K562 (cell line): ENCODE results near the gene SEC22C. TPM values are rescaled to one million over a fixed set of nuclear protein-coding genes. Genes with fewer than 3 reads are reported as not detected.

Source experiments
- ATAC-seq: fragments of 200-7000 bp; cut with Tn5 transposase; 3 replicates; pipeline ENCODE4 v1.9.1; 2020; ENCODE audit warnings: moderate library complexity
- BruUV-seq: library from RNA; stranded (reverse); fragments of 400-500 nt; replicated peaks from 2 replicates; lab custom pipeline; 2021; lab: Mats Ljungman, UMichigan
- CTCF ChIA-PET: fragments of 300-600 bp; formaldehyde crosslinking; extraction: SDS; loops from one replicate; lab custom pipeline; 2021; ENCODE audit warnings: low intra/inter-chr PET ratio; lab: Yijun Ruan, JAX
- POLR2A ChIA-PET: fragments of 300-600, 350-650 bp; sonication (Branson Sonifier 250); formaldehyde crosslinking; extraction: SDS; loops from one replicate; lab custom pipeline; 2021; ENCODE audit warnings: antibody characterized with exemption, inconsistent platforms; lab: Yijun Ruan, JAX
- DNase-seq, 4 experiments: peaks; one replicate each; pipeline versions ENCODE4 v3.0.0 to v3.0.0-alpha.2; 2011 to 2018; ENCODE audit warnings: low spot score in 3 of 4, mixed read lengths in 3 of 4; ENCODE audit errors: extremely low read depth in 1 of 4
- FAIRE-seq: peaks from 2 replicates; lab custom pipeline; 2011; peaks lifted over from hg19 to GRCh38; lab: Jason Lieb, UNC
- H2AFZ ChIP-seq: 2 replicates; pipeline ENCODE4 v1.6.0; 2011; ENCODE audit warnings: low read depth, low read length, control low read depth, inconsistent platforms
- H3K27ac ChIP-seq: fragments of 200-600 bp; 3 replicates; pipeline ENCODE4 v1.8.0; 2011; ENCODE audit warnings: low read depth, mild to moderate bottlenecking, control low read depth, inconsistent platforms, low read length, moderate library complexity, mixed read lengths; ENCODE audit errors: extremely low read depth
- H3K27me3 ChIP-seq, 2 experiments: fragments of 300-600 bp in 1 of 2; 2 replicates in 1 of 2; 3 replicates in 1 of 2; pipeline versions ENCODE4 v1.6.0 to v1.8.0; 2011; ENCODE audit warnings: inconsistent platforms in 2 of 2, low read length in 2 of 2, mild to moderate bottlenecking in 1 of 2, mixed read lengths in 1 of 2, moderate library complexity in 1 of 2; ENCODE audit not compliant: control insufficient read depth in 2 of 2, insufficient read depth in 2 of 2
- H3K36me3 ChIP-seq: fragments of 300-600 bp; 3 replicates; pipeline ENCODE4 v1.8.0; 2011; ENCODE audit warnings: mild to moderate bottlenecking, low read length, inconsistent platforms; ENCODE audit not compliant: control insufficient read depth, insufficient read depth
- H3K4me1 ChIP-seq, 2 experiments: fragments of 200-600 bp in 1 of 2; replicated peaks in 1 of 2; 2 replicates in 1 of 2; 3 replicates in 1 of 2; pipeline versions ENCODE4 v1.5.1 to v1.8.0; 2011; ENCODE audit warnings: inconsistent platforms in 2 of 2, low read length in 2 of 2, mild to moderate bottlenecking in 1 of 2, mixed read lengths in 1 of 2, moderate library complexity in 1 of 2; ENCODE audit not compliant: control insufficient read depth in 2 of 2, insufficient read depth in 2 of 2
- H3K4me2 ChIP-seq: 2 replicates; pipeline ENCODE4 v1.6.1; 2011; ENCODE audit warnings: low read length, control low read depth, inconsistent platforms, mixed read lengths; ENCODE audit not compliant: insufficient read depth
- H3K4me3 ChIP-seq: fragments of 200-600 bp; sonication (generic), shearing (Covaris generic); 2 replicates; pipeline ENCODE4 v1.5.1; 2016; ENCODE audit warnings: control low read depth, inconsistent platforms
- H3K79me2 ChIP-seq: fragments of 200-600 bp; 3 replicates; pipeline ENCODE4 v1.8.0; 2011; ENCODE audit warnings: low read length, inconsistent platforms; ENCODE audit not compliant: control insufficient read depth, insufficient read depth
- H3K9ac ChIP-seq, 2 experiments: 2 replicates each; pipeline versions ENCODE4 v1.6.0 to v1.6.1; 2011; ENCODE audit warnings: low read depth in 2 of 2, low read length in 2 of 2, control low read depth in 1 of 2, inconsistent platforms in 1 of 2, mild to moderate bottlenecking in 1 of 2, mixed read lengths in 1 of 2; ENCODE audit not compliant: insufficient read depth in 1 of 2
- H3K9me1 ChIP-seq: one replicate; pipeline ENCODE4 v1.6.0; 2011; ENCODE audit warnings: inconsistent platforms, mild to moderate bottlenecking, low read length, moderate library complexity; ENCODE audit not compliant: control insufficient read depth, insufficient read depth
- H3K9me3 ChIP-seq: replicated peaks from 2 replicates; pipeline ENCODE4 v1.5.1; 2011; ENCODE audit warnings: low read depth, low read length, inconsistent platforms; ENCODE audit not compliant: control insufficient read depth, insufficient read depth
- H4K20me1 ChIP-seq: replicated peaks from 2 replicates; pipeline ENCODE4 v1.6.1; 2011; ENCODE audit warnings: low read length, inconsistent platforms, mixed read lengths; ENCODE audit not compliant: control insufficient read depth, insufficient read depth
- TAF9B ChIP-seq: fragments of 450-650 bp; IDR thresholded peaks from 2 replicates; pipeline ENCODE4 v1.6.1; 2018; ENCODE audit warnings: mild to moderate bottlenecking; ENCODE audit not compliant: partially characterized antibody
- ZFP36 ChIP-seq: fragments of 150-350 bp; IDR thresholded peaks from 2 replicates; pipeline ENCODE4 v1.6.1; 2018; ENCODE audit warnings: low read length, low read depth; ENCODE audit not compliant: partially characterized antibody
- WGBS: fragments of 100-300 bp; shearing (Covaris generic); methylation state at CpG from one replicate; pipeline ENCODE4 v1.1.6; 2016; ENCODE audit warnings: low coverage, mixed read lengths; ENCODE audit not compliant: insufficient coverage; ENCODE audit errors: missing lambda C conversion rate; 5-methylcytosine and 5-hydroxymethylcytosine counted together
- in situ Hi-C: fragments of 300-500 bp; cut with MboI; formaldehyde crosslinking; loops from 4 replicates; pipeline ENCODE4 v1.15.0; 2018; ENCODE audit warnings: inconsistent platforms, mixed read lengths
- intact Hi-C: fragments of 100-400 bp; cut with micrococcal nuclease; formaldehyde crosslinking; loops from 2 replicates; pipeline ENCODE4 v1.14.2; 2022
- polyA plus RNA-seq, 8 experiments: library from polyadenylated mRNA; depleted of rRNA in 4 of 8; stranded (reverse) in 5 of 8; unstranded in 3 of 8; fragments of >200 nt; fragmentation: Nextera tagmentation in 2 of 8; fragmentation: Illumina TruSeq in 1 of 8; extraction: Ambion mirVana in 2 of 8; extraction: Trizol in 1 of 8; gene quantifications; 2 replicates each; pipeline versions ENCODE4 v1.2.1 to v1.2.3, GENCODE V29; 2011 to 2014; ENCODE audit warnings: inconsistent platforms in 1 of 8, missing spikeins in 1 of 8
- total RNA-seq, 7 experiments: library from RNA; depleted of rRNA in 6 of 7; stranded (reverse); fragments of >200 nt in 6 of 7; fragmentation: Illumina TruSeq in 2 of 7; extraction: Trizol in 2 of 7; gene quantifications; 2 replicates each; pipeline versions ENCODE4 v1.2.1 to v1.2.3, GENCODE V29; 2011 to 2021; ENCODE audit warnings: low replicate concordance in 1 of 7
- TF ChIP-seq, protein P1 (sequence below), 3 experiments: IDR thresholded peaks in 2 of 3; conservative IDR thresholded peaks in 1 of 3; 2 replicates each; pipeline ENCODE4 v1.5.1; 2011 to 2012; ENCODE audit warnings: low read length in 3 of 3, mild to moderate bottlenecking in 3 of 3, control low read depth in 2 of 3, improper control_type of control experiment in 1 of 3, inconsistent platforms in 1 of 3, low read depth in 1 of 3, mixed read lengths in 1 of 3, moderate library complexity in 1 of 3; ENCODE audit not compliant: insufficient read depth in 2 of 3

Gene SEC22C
- total and polyA plus RNA-seq, 9 of the 15 experiments (the other 6 are each of a cell fraction or from before 2014, with no cell fraction given), result 35.6 to 68.4 (median 50.7) TPM

- CTCF ChIA-PET, result no interaction called here
- no peak overlapping the region for H3K4me2 ChIP-seq
- POLR2A ChIA-PET, result no interaction called here
- 4% methylated on average over 3 of the region's 3 CpGs for WGBS
- no peak for ATAC-seq
- H3K4me1 ChIP-seq, result peaks cover 4 to 22% of the 10 kb centered on the region in 2 experiments; a peak in 4 of 5 replicates
- no peaks in the 10 kb centered on the region for H3K36me3 ChIP-seq
- no peaks in the 10 kb centered on the region for H3K9me1 ChIP-seq
- no peak for DNase-seq
- FAIRE-seq, result no peak
- peak; percentile 49 for TF ChIP-seq ZFP36
- no peak for TF ChIP-seq TAF9B
- no peaks in the 10 kb centered on the region for H3K9me3 ChIP-seq
- in situ Hi-C loops, result no loop called here
- BruUV-seq, result no TSS peak
- no peak overlapping the region for H3K4me3 ChIP-seq
- H3K27ac ChIP-seq, result no peak overlapping the region
- peaks cover 27 to 63% of the 10 kb centered on the region in 2 experiments for H3K27me3 ChIP-seq
- no peak overlapping the region for H2AFZ ChIP-seq
- intact Hi-C loops, result no loop called here
- no peaks in the 10 kb centered on the region for H3K79me2 ChIP-seq
- no peak overlapping the region for H3K9ac ChIP-seq
- H4K20me1 ChIP-seq, result peaks cover 30% of the 10 kb centered on the region
These were observed 82.3 kb downstream of the SEC22C start for GRCh38 chr3:42499478-42499871.

GRCh38 chr3:42498791-42499477, 82.8 kb downstream of the SEC22C start:
- no peak overlapping the region for H3K4me3 ChIP-seq
- ATAC-seq (no peak), DNase-seq (no peak), FAIRE-seq (no peak)
- H4K20me1 ChIP-seq, result peaks cover 29% of the 10 kb centered on the region
- WGBS, result under 1% methylated on average over 13 of the region's 13 CpGs
- H3K27ac ChIP-seq, result no peak overlapping the region
- BruUV-seq, result no TSS peak
- H3K9me1 ChIP-seq, result no peaks in the 10 kb centered on the region
- no peaks in the 10 kb centered on the region for H3K79me2 ChIP-seq
- ChIA-PET CTCF (no interaction called here), POLR2A (no interaction called here)
- H3K4me2 ChIP-seq, result no peak overlapping the region
- peaks cover 0 to 22% of the 10 kb centered on the region in 2 experiments; a peak in 4 of 5 replicates for H3K4me1 ChIP-seq
- in situ Hi-C loops, result no loop called here
- TF ChIP-seq, protein P1, sequence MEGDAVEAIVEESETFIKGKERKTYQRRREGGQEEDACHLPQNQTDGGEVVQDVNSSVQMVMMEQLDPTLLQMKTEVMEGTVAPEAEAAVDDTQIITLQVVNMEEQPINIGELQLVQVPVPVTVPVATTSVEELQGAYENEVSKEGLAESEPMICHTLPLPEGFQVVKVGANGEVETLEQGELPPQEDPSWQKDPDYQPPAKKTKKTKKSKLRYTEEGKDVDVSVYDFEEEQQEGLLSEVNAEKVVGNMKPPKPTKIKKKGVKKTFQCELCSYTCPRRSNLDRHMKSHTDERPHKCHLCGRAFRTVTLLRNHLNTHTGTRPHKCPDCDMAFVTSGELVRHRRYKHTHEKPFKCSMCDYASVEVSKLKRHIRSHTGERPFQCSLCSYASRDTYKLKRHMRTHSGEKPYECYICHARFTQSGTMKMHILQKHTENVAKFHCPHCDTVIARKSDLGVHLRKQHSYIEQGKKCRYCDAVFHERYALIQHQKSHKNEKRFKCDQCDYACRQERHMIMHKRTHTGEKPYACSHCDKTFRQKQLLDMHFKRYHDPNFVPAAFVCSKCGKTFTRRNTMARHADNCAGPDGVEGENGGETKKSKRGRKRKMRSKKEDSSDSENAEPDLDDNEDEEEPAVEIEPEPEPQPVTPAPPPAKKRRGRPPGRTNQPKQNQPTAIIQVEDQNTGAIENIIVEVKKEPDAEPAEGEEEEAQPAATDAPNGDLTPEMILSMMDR (IDR thresholded peaks at IDR 0.05 in 2 of 3, conservative IDR thresholded peaks at IDR 0.05 in 1 of 3; ENCODE audit: insufficient read depth in 2 of 3, low read depth in 1 of 3, low read length in 3 of 3), result no peak
- H3K9ac ChIP-seq, result 0 out of 4 replicates have a peak overlapping the region, but pooled peaks of 1 of the 2 experiments have one; percentile 19
- intact Hi-C loops, result no loop called here
- H2AFZ ChIP-seq, result no peak overlapping the region
- peaks cover 27 to 63% of the 10 kb centered on the region in 2 experiments for H3K27me3 ChIP-seq
- H3K9me3 ChIP-seq, result no peaks in the 10 kb centered on the region
- no peaks in the 10 kb centered on the region for H3K36me3 ChIP-seq
